Activated CD8-positive, alpha-beta T cell treated with anti-CD3 and anti-CD28 coated beads, Interleukin-2, amount 10 ng/mL, durations not matched to agents 7 days and 5 days (primary cell): ENCODE measurements around the gene ZC3H18. TPM values are rescaled to one million over a fixed set of nuclear protein-coding genes. Genes with fewer than 3 reads are reported as not detected.
"Not testable (repeated sequence)": the region's sequence is repeated elsewhere in the genome, so short reads cannot be mapped to it uniquely, and the experiment has no call there.

Experiments
- ATAC-seq: fragments of 150-1000 bp; cut with Tn5 transposase; one replicate; pipeline ENCODE4 v1.10.0; 2021; ENCODE audit warnings: moderate library complexity
- CTCF ChIA-PET: fragments of 350-600 bp; sonication (Branson Sonifier 250); formaldehyde crosslinking; loops from one replicate; lab custom pipeline; 2021; ENCODE audit warnings: antibody characterized with exemption; lab: Charles Lee
- POLR2A ChIA-PET: fragments of 350-600 bp; sonication (Branson Sonifier 250); formaldehyde crosslinking; loops from one replicate; lab custom pipeline; 2021; ENCODE audit warnings: antibody characterized with exemption; lab: Charles Lee
- DNase-seq: peaks from one replicate; pipeline ENCODE4 v3.0.0-alpha.2; 2020
- H3K27ac Mint-ChIP-seq: one replicate; pipeline ENCODE4 v1.8.0; 2021; ENCODE audit warnings: mild to moderate bottlenecking, mixed read lengths
- H3K27me3 Mint-ChIP-seq: one replicate; pipeline ENCODE4 v1.8.0; 2021; ENCODE audit warnings: low read depth, mixed read lengths
- H3K36me3 Mint-ChIP-seq: one replicate; pipeline ENCODE4 v1.8.0; 2021; ENCODE audit warnings: low read depth, mixed read lengths
- H3K4me1 Mint-ChIP-seq: one replicate; pipeline ENCODE4 v1.8.0; 2021; ENCODE audit warnings: low read depth, mixed read lengths
- H3K4me3 Mint-ChIP-seq: one replicate; pipeline ENCODE4 v1.8.0; 2021; ENCODE audit warnings: mild to moderate bottlenecking, mixed read lengths
- H3K9me3 Mint-ChIP-seq: one replicate; pipeline ENCODE4 v1.8.0; 2022; ENCODE audit warnings: mixed read lengths; ENCODE audit not compliant: insufficient read depth
- total RNA-seq, 2 experiments: library from RNA; stranded (reverse); gene quantifications; one replicate each; pipeline ENCODE4 v1.2.3, GENCODE V29; 2021

The ZC3H18 gene
- total RNA-seq, 2 experiments from 2014 or later, result 80.9 to 90.0 TPM

GRCh38 chr16:88657371-88657770, 87.2 kb downstream of the ZC3H18 start:
- CTCF ChIA-PET, result no interaction called here

DNA sequence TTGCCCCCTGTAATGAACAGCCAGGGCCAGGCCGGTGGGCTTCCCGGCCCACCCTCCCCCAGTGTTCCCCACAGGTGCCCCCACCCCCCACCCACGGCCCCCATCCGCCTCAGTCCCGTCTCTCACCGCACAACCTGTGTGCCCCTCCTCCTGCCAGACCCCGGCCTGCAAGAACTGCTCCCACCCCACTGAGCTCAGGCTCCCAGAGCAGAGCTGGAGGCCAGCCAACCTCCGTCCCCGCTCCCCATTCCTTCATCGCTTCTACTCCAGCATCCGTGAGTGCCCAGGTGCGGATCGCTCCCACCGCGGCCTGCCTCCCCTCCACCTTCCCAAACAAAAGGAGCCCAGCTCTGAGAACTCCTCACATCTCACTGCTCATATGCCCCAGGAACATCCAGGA, 88.5 kb downstream of the ZC3H18 start:
- ATAC-seq, result no peak
- Mint-ChIP-seq H3K4me3 (no peak overlapping the region), H3K4me1 (peaks cover 16% of the 10 kb centered on the region), H3K27ac (no peak overlapping the region), H3K36me3 (peaks cover 23% of the 10 kb centered on the region), H3K9me3 (no peaks in the 10 kb centered on the region), H3K27me3 (no peaks in the 10 kb centered on the region)
- CTCF ChIA-PET, result no interaction called here
- no peak for DNase-seq
- POLR2A ChIA-PET, result no interaction called here

More at GRCh38 chr16:88657371-88657770, 87.2 kb downstream of the ZC3H18 start:
- Mint-ChIP-seq H3K4me3 (no peak overlapping the region), H3K36me3 (peaks cover 23% of the 10 kb centered on the region), H3K27ac (no peak overlapping the region), H3K9me3 (no peaks in the 10 kb centered on the region), H3K27me3 (no peaks in the 10 kb centered on the region), H3K4me1 (peaks cover 19% of the 10 kb centered on the region)
- POLR2A ChIA-PET, result no interaction called here
- no peak for ATAC-seq
- DNase-seq, result no peak

DNA sequence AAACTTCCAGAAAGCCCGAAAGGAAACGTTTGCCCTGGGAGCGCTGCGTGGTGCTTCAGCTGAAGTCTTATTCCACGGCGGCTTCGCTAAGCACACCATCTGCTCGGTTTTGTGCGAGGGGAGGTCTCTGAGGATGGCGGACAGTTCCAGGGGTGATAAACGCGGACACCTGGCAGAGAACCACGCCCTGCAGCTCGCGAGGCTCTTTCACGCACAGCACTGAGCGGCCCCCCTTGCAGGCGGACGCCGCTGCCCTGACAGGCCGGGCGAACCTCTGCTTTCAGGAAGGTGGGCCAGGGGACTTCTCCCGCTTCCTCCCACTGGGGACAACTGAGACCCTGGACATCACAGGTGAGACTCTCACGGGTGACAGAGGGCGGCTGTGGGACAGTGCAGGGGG, 89.0 kb downstream of the ZC3H18 start:
- DNase-seq (no peak), ATAC-seq (no peak)
- ChIA-PET POLR2A (no interaction called here), CTCF (no interaction called here)
- peaks cover 23% of the 10 kb centered on the region for H3K36me3 Mint-ChIP-seq
- H3K4me1 Mint-ChIP-seq, result peaks cover 18% of the 10 kb centered on the region
- H3K27ac Mint-ChIP-seq, result no peak overlapping the region
- no peaks in the 10 kb centered on the region for H3K27me3 Mint-ChIP-seq
- H3K9me3 Mint-ChIP-seq, result no peaks in the 10 kb centered on the region
- no peak overlapping the region for H3K4me3 Mint-ChIP-seq

GRCh38 chr16:88661468-88661867, 91.3 kb downstream of the ZC3H18 start:
- Mint-ChIP-seq H3K4me1 (peaks cover 24% of the 10 kb centered on the region), H3K36me3 (peaks cover 20% of the 10 kb centered on the region), H3K4me3 (peak overlapping the region; percentile 27), H3K27me3 (no peaks in the 10 kb centered on the region), H3K27ac (no peak overlapping the region), H3K9me3 (no peaks in the 10 kb centered on the region)
- ChIA-PET POLR2A (interaction anchor here (1.6 kb wide), 1 partner anchor 40 kb away, joined by 7 read pairs; no protein-coding TSS in a partner anchor), CTCF (interaction anchor here (1.9 kb wide), 1 partner anchor 12 kb away, joined by 4 read pairs; no protein-coding TSS in a partner anchor)
- no peak for ATAC-seq
- no peak for DNase-seq

- ATAC-seq, result peak; percentile 4
- peak overlapping the region; percentile 96 for H3K4me3 Mint-ChIP-seq
- peaks cover 22% of the 10 kb centered on the region for H3K36me3 Mint-ChIP-seq
- no peaks in the 10 kb centered on the region for H3K9me3 Mint-ChIP-seq
- DNase-seq, result peak; percentile 37
- peak overlapping the region; percentile 90 for H3K27ac Mint-ChIP-seq
- no peaks in the 10 kb centered on the region for H3K27me3 Mint-ChIP-seq
- peaks cover 24% of the 10 kb centered on the region for H3K4me1 Mint-ChIP-seq
- POLR2A ChIA-PET, result interaction anchor here (0.6 to 1.6 kb wide), 2 partner anchors 10 to 39 kb away, joined by 3 to 7 read pairs; no protein-coding TSS in a partner anchor
- CTCF ChIA-PET, result interaction anchor here (0.7 to 1.9 kb wide), 4 partner anchors 10 to 92 kb away, joined by 3 to 6 read pairs (median 4); partner anchors contain the start of gene ZC3H18
Measured at GRCh38 chr16:88662222-88662842, 92.1 kb downstream of the ZC3H18 start.

- DNase-seq (peak; percentile 98), ATAC-seq (peak; percentile 99)
- Mint-ChIP-seq H3K4me1 (peaks cover 24% of the 10 kb centered on the region), H3K36me3 (peaks cover 22% of the 10 kb centered on the region), H3K9me3 (no peaks in the 10 kb centered on the region), H3K27ac (peak within 1 kb of the TSS; percentile 94), H3K4me3 (peak within 1 kb of the TSS; percentile 96), H3K27me3 (no peaks in the 10 kb centered on the region)
- ChIA-PET POLR2A (interaction anchor here (0.6 to 2.2 kb wide), 3 partner anchors 11 to 40 kb away, joined by 3 to 7 read pairs (median 7); no protein-coding TSS in a partner anchor), CTCF (interaction anchor here (0.7 to 1.9 kb wide), 4 partner anchors 9 to 92 kb away, joined by 3 to 6 read pairs (median 4); partner anchors contain the start of gene ZC3H18)
Measured at GRCh38 chr16:88662843-88663606, 92.8 kb downstream of the ZC3H18 start, which contains the start of gene MVD. MVD (minus strand) TSS chr16:88663091; CDS start chr16:88663080, 11 bp downstream.

- ATAC-seq, result no peak
- Mint-ChIP-seq H3K4me3 (peak overlapping the region; percentile 19), H3K27ac (no peak overlapping the region), H3K9me3 (no peaks in the 10 kb centered on the region), H3K27me3 (no peaks in the 10 kb centered on the region), H3K4me1 (peaks cover 22% of the 10 kb centered on the region), H3K36me3 (peaks cover 20% of the 10 kb centered on the region)
- no peak for DNase-seq
- CTCF ChIA-PET, result interaction anchor here (1.2 to 2.7 kb wide), 2 partner anchors 20 to 40 kb away, joined by 3 to 9 read pairs; no protein-coding TSS in a partner anchor
- POLR2A ChIA-PET, result interaction anchor here (2.2 kb wide), 1 partner anchor 38 kb away, joined by 7 read pairs; no protein-coding TSS in a partner anchor
Measured at GRCh38 chr16:88665148-88665547, 94.9 kb downstream of the ZC3H18 start.

GRCh38 chr16:88665570-88665969, 95.4 kb downstream of the ZC3H18 start:
- ATAC-seq, result no peak
- DNase-seq, result no peak
- Mint-ChIP-seq H3K4me3 (no peak overlapping the region), H3K4me1 (peaks cover 22% of the 10 kb centered on the region), H3K27ac (no peak overlapping the region), H3K9me3 (no peaks in the 10 kb centered on the region), H3K27me3 (no peaks in the 10 kb centered on the region), H3K36me3 (peaks cover 19% of the 10 kb centered on the region)
- CTCF ChIA-PET, result interaction anchor here (1.2 to 2.7 kb wide), 2 partner anchors 19 to 40 kb away, joined by 3 to 9 read pairs; no protein-coding TSS in a partner anchor
- POLR2A ChIA-PET, result interaction anchor here (2.2 kb wide), 1 partner anchor 38 kb away, joined by 7 read pairs; no protein-coding TSS in a partner anchor

- H3K4me3 Mint-ChIP-seq, result no peak overlapping the region
- DNase-seq (no peak), ATAC-seq (no peak)
- CTCF ChIA-PET, result no interaction called here
- peaks cover 13% of the 10 kb centered on the region for H3K36me3 Mint-ChIP-seq
- no peaks in the 10 kb centered on the region for H3K9me3 Mint-ChIP-seq
- H3K4me1 Mint-ChIP-seq, result peaks cover 11% of the 10 kb centered on the region
- no peaks in the 10 kb centered on the region for H3K27me3 Mint-ChIP-seq
- peak overlapping the region; percentile 27 for H3K27ac Mint-ChIP-seq
- POLR2A ChIA-PET, result interaction anchor here (0.6 kb wide), 1 partner anchor 35 kb away, joined by 3 read pairs; no protein-coding TSS in a partner anchor
Measured at GRCh38 chr16:88667461-88667860, 97.3 kb downstream of the ZC3H18 start.

- H3K36me3 Mint-ChIP-seq, result peaks cover 13% of the 10 kb centered on the region
- POLR2A ChIA-PET, H3K4me1 Mint-ChIP-seq, H3K27ac Mint-ChIP-seq, H3K27me3 Mint-ChIP-seq, ATAC-seq, H3K9me3 Mint-ChIP-seq, DNase-seq, H3K4me3 Mint-ChIP-seq: not testable (repeated sequence)
- CTCF ChIA-PET, result interaction anchor here (1.5 kb wide), 1 partner anchor 12 kb away, joined by 4 read pairs; no protein-coding TSS in a partner anchor
Measured at GRCh38 chr16:88669493-88669892, 99.3 kb downstream of the ZC3H18 start.

DNA sequence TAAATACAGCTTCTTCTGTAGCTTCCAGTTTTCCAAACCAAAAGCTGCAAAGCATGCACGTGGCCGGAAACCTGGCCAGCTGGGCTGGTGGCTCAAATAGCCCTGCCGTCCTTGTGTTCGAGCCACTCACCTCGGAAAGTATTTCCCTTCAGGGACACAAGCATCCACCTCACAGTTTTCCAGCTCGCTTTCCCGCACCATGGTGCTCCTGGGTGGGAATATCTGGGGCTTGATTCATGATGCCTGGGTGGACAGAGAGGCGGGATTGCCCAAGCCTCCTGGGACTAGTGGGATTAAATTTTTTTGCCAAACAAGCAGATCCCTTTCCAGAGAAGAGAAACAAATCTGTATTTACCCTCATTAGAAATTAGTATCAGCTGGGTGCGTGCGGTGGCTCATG, 99.8 kb downstream of the ZC3H18 start:
- no peaks in the 10 kb centered on the region for H3K27me3 Mint-ChIP-seq
- H3K9me3 Mint-ChIP-seq, result no peaks in the 10 kb centered on the region
- ChIA-PET CTCF (interaction anchor here (1.5 kb wide), 1 partner anchor 12 kb away, joined by 4 read pairs; no protein-coding TSS in a partner anchor), POLR2A (no interaction called here)
- peaks cover 2% of the 10 kb centered on the region for H3K4me1 Mint-ChIP-seq
- no peak for DNase-seq
- H3K36me3 Mint-ChIP-seq, result peaks cover 11% of the 10 kb centered on the region
- ATAC-seq, result no peak
- no peak overlapping the region for H3K4me3 Mint-ChIP-seq
- H3K27ac Mint-ChIP-seq, result no peak overlapping the region
